LoVo (cell line): ENCODE data around the gene KREMEN2.

Source experiments
- DNase-seq: peaks from one replicate; pipeline ENCODE4 v3.0.0-alpha.2; 2016; ENCODE audit warnings: low spot score

The KREMEN2 gene

DNA sequence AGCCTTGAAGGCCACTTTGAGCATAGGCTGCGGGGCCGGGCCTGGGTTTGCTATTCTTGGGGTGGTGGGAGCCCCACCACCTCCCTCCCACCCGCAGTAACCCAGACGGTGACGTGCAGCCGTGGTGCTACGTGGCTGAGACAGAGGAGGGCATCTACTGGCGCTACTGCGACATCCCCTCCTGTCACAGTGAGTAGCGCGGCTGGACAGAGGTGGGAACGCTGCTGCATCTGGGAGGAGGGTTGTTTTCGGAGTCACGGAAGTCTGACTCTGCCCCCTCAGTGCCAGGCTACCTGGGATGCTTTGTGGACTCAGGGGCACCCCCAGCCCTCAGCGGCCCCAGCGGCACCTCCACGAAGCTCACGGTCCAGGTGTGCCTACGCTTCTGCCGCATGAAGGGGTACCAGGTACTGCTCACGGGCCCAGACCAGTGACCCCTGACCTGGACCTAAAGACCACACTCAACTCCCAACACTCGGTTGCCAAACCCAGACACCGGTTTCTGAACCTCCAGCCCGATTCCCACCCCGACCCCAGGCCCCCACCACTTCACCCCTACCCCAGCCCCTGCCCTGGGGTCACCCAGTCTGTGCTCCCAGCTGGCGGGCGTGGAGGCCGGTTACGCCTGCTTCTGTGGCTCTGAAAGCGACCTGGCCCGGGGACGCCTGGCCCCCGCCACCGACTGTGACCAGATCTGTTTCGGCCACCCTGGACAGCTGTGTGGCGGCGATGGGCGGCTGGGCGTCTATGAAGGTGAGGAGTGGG lies 2.1 kb downstream of the KREMEN2 start:
- DNase-seq: no peak

DNA sequence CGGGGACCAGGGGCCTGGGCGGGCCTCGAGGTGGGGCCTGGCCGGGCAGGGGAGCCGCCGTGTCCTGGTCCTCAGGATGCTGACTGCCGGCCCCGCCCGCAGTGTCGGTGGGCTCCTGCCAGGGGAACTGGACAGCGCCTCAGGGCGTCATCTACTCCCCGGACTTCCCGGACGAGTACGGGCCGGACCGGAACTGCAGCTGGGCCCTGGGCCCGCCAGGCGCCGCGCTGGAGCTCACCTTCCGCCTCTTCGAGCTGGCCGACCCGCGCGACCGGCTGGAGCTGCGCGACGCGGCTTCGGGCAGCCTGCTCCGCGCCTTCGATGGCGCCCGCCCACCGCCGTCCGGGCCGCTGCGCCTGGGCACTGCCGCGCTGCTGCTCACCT lies 2.7 kb downstream of the KREMEN2 start:
- DNase-seq: no peak

DNA sequence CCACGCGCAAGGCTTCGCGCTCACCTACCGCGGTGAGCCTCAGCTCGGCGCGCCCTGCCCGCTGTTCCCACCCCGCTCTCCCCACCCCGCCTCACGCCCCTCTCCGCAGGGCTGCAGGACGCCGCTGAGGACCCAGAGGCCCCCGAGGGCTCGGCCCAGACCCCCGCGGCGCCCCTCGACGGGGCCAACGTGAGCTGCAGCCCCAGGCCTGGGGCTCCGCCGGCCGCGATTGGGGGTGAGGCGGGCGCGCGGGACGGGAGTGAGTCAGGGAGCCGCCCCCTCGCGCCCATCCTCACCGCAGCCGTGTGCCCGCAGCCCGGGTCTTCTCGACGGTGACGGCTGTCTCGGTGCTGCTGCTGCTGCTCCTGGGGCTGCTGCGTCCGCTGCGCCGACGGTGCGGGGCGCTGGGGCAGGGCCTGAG lies 3.1 kb downstream of the KREMEN2 start:
- DNase-seq: no peak

DNA sequence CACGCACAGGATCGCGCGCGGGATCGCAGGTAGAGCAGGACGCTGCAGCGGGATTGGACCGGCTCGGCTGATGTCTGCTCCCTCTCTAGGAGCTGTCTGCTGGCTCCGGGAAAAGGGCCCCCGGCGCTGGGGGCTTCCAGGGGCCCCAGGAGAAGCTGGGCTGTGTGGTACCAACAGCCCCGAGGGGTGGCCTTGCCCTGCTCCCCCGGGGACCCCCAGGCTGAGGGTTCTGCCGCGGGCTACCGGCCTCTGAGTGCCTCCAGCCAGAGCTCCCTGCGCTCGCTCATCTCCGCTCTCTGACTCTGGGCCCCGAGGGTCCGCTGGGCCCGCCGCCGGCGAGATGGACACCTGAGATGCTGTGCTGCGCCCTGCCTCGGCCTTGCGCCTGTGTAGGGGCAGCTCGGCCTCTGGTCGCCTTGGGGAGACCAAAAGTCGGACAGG lies 3.7 kb downstream of the KREMEN2 start:
- no peak for DNase-seq

DNA sequence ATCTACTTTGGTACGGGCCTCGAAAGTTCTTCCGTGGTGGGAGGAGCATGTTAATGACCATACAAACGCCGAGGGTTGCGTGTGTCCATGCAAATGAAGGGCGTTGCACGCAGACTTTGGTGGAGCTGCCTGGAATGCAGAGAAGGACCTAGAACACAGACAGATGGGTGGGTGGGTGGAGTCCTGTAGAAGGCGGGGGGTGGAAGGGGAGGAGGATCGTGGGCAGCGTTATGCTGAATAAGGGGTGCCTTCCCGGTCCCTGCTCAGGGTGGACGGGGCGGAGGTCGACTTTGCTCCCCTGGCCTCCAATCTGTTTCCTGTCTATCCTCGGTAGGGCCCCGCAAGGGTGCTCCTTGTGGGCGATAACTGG lies 4.3 kb downstream of the KREMEN2 start:
- DNase-seq: no peak

DNA sequence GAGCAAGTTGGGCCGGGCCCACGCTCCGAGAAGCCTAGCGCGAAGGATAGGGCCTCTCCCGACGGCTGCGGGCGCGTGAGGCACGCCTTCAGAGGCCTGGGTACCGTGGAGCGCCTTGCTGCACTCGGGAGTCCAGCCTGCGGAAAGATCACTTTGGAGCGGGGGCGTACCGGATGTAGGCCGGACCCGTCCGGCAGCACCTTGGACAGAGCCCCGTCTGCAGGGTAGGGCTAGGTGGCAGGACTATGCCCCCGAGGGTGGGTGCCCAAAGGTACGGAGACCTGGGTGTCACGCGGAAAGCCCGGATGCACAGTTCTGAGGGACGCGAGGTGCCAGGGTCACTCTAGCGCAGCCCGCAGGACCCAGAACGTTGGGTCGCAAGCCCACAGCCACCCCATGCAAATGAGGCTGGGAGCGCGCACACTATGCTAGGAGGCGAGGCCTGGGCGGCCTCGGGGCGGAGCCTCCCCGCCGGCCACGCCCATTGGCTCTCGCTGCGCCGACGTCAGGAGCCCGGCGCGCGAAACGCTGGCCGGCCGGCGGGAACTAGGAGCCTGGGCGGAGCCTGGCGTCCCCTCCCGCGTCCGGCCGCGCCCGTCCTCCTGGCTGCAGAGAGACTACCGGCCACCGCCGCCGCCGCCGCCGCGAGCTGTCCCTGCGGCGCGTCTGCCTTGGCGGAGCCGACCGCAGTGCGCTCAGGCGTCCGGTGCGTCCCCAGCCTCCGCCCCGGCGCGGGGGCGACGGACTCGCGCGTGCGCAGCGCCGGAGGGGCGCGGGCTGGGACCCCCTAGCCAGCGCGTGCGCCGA lies 4.9 kb downstream of the KREMEN2 start, which contains the start of gene PAQR4:
Gene PAQR4 (plus strand): TSS at position 611 of the 807 bp plus-strand sequence. CDS start 327 bp downstream, outside the sequence.
- DNase-seq: peak; percentile 96

DNA sequence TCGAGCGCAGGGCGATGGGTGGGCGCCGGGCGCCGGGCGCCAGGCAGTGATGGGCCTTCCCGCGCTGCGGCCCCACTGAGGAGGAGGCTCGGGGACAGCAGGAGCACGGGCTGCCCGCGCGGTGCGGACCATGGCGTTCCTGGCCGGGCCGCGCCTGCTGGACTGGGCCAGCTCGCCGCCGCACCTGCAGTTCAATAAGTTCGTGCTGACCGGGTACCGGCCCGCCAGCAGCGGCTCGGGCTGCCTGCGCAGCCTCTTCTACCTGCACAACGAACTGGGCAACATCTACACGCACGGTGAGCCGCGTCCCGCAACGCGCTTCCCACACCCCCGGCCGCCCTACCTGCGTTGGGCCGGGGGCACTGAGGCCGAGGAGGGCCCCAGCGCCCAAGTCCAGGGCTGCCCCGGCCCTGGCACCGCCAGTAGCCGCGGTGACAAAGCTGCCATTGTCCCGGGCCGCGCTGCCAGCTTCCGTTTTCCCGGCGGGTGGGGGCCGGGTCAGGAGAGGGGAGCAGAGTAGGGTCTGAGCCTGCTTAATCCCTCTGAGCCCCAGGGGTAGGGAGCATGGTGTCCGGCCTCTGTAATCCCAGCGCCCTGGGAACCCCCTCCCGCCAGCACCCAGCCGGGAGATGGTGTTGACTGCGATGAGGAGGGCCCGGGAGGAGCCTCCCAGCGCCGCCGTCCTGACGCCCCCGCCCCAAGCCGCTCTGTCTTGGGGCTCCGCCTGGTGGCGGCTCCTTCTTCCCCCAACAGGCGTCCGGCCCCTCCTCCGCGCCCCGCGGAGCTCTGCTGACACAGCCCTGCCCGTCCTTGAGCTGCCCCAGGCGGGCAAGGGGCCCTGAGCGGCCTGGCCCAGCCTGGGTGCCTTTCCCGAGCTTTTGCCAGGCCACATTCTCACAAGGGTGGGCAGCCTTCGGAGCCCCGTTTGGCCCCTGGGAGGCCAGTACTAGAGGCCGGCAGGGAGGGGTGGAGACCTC lies 5.8 kb downstream of the KREMEN2 start:
- DNase-seq: peak; percentile 62

DNA sequence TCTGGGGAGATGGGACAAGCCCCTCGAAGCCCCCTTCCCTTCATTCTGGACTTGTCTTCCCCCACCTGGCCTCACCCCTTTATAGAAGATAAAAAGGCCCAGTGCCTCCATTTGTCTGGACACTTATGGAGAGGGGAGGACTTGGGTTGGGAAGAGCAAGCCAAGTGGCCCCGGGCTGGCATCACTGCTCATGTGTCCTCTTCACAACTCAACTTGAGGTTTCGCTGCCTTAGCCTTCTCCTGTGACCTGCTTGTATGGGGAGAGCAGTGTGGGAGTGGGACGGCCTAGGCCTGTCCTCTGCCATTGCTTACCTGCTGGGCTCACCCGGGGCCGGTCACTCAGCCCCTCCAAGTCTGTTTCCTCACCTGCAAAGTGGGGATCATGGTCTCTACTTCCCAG lies 6.5 kb downstream of the KREMEN2 start:
- DNase-seq: no peak

DNA sequence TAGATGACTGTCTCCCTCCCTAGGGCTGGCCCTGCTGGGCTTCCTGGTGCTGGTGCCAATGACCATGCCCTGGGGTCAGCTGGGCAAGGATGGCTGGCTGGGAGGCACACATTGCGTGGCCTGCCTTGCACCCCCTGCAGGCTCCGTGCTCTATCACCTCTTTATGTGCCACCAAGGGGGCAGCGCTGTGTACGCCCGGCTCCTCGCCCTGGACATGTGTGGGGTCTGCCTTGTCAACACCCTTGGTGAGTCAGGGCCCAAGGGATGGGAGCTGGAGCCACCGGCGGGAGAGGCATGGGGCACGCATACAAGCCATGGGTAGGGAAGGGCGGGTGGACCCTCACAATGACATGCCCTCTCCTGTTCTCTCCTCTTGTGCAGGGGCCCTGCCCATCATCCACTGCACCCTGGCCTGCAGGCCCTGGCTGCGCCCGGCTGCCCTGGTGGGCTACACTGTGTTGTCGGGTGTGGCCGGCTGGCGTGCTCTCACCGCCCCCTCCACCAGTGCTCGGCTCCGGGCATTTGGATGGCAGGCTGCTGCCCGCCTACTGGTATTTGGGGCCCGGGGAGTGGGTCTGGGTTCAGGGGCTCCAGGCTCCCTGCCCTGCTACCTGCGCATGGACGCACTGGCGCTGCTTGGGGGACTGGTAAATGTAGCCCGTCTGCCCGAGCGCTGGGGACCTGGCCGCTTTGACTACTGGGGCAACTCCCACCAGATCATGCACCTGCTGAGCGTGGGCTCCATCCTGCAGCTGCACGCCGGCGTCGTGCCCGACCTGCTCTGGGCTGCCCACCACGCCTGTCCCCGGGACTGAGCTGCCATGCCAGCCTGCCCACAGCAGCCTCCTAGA lies 7.3 kb downstream of the KREMEN2 start:
- DNase-seq: no peak

DNA sequence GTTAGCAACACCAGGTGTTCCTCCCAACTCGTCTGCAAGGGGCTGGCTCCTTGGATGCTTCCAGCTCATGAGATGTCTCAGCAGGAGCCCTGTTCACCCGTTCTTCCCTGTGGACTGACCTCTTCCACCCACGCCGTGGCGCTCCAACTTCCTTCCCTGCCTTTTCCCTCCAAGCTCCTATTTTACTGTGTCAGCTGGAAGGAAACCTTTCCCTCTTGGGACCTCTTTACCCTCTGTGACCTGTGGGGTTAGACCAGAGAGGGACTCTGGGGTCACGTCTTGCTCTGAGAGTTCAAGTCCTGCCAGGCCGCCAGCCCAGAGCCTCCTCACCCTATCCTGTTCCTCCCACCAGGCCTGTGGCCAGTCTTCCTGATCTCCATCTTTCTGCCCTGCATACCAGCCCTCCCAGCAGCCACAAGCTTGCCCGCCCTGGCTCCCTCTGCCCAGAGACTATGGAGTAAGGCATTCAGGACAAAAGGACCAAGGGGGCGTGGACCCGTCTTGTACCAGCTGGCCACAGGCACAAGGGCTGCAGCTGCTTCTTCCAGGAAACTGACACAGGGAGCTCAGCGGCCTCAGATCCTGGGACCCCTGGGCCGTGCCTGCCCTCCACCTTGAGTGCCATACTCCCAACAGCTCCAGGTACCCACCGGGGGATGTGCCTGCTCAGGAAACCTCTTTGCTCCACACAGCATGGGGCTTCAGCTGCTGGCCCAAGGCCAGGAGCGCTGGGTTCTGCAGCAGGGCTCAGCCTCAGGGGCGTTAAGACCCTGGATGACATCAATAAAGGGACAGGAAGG lies 8.1 kb downstream of the KREMEN2 start:
- DNase-seq: no peak

DNA sequence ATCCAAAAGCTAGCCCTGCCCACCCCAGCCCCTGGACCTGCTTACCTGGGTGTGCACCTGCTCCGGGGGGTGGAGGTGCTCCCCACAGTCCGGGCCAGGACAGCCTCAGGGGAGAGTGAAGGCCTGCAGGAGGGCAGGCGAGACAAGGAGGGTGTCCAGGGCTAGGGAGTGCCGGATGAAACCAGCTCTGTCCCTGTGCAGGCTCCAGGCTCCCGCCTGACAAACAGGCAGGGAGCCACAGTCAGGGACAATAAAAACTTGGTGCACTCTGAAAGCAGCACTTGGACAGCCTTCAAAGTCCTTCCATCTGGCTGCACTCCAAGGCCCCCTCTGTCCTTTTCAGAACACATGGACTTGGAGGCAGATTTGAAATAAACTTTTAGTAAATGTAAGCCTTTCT lies 9.0 kb downstream of the KREMEN2 start:
- DNase-seq: no peak

DNA sequence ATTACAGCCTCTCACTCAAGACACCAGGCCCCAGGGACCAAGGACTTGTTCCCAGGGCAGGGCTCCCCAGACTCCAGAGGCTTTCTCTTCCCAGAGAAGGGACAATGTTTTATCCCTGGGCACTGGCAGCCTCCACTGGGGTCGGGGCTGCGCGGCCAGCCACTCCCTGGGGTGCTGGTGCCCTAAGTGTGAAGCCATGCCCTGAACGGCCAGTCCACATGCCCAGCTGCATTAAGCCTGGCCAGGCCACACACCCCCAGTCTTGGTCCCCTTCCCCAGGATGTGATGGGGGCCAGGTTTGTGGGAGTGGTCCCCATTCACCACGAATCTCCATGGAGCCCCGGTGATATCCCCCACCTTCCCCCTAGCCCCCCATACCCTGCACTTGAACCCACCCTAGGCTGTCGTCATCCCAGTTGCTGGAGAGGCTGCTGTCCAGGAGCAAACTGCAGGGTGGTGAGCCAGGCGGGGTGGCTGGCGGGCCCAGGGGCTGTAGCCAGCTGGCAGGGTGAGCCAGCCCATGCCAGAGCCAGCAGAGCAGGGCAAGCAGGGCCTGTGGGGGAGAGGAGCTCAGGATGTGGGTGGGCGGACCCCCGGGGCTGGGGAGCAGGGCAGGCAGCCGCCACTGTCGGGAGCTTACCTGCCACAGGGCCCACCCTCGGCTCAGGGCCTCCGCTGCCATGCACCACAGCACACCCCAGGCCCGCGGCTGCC lies 9.7 kb downstream of the KREMEN2 start:
- no peak for DNase-seq

DNA sequence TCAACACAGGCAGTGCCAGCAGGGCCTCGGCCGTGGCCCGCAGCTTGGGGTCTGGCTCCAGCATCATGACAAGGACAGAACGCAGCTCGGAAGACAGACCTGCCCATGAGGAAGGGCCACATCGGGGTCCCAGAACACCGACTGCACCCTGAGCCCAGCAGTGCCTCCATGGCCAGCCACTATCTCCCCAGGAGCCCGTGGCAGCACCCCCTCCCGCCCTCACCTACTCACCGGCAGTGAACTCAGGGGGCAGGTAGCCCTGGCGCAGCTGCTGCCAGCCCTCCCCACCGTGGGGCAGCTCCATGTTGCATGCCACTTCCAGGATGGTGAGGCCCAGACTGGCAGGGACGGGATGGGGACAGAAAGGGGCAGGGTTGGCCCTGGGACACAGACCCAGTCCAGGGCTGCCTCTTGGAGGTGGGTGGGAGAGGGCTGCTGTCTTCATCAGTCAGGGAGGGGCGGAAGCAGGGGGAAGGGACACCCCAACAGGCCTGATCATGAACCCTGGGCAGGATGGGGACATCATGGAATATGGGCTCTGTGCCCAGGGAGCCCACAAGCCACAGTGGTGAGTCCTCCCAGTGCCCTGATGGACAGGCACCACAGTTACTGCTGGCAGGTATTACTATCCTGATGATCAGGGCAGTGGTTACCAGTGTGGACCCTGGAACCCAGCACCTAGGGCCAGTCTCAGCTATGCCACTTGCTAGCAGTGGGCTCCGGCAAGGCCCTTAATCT lies 10.4 kb downstream of the KREMEN2 start:
- DNase-seq: no peak

DNA sequence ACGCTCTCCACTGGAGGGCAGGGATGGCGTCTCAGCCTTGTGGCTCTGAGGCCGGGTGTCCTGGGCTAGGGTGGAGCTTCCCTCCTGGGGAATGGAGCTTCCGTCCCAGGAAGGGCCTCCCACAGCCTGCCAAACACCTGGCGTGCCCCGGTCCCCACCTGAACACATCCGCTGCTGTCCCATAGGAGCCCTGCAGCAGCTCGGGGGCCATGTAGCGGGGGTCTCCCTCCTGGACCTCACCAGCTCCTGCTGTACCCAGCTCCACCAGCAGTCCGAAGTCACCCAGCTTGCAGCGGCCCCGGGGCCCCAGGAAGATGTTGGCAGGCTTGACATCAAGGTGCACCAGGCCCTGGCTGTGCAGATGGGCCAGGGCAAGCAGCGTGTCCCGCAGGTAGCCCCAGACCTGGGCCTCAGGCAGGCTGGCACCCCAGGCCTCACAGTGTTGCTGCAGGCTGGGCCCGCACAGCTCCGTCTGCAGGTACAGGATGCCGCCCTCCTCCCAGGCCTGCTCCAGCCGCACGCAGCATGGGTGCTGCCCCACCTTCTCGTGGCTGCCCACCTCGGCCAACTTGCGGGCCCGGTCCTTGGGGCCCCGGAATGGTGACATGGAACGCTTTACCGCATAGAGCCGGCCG lies 11.2 kb downstream of the KREMEN2 start:
- no peak for DNase-seq

DNA sequence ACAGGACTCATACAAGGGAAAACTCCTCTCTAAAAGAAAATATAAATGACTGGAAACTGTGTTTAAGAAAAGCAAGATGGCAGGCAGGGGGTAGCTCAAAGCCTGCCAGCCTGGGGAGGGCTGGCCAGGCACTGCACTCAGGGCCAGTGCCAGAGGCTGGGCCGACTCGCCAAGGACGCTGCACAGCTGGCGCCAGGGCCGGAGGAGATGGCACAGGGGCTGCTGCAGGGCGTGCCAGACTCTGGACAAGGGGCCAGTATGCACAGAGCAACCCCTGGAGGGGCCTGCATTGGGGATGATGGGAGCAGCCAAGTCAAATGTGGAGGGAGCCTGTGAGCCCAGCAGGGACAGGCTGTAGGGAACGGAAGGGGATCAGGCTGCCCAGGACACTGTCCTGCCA lies 12.1 kb downstream of the KREMEN2 start:
- DNase-seq: no peak

DNA sequence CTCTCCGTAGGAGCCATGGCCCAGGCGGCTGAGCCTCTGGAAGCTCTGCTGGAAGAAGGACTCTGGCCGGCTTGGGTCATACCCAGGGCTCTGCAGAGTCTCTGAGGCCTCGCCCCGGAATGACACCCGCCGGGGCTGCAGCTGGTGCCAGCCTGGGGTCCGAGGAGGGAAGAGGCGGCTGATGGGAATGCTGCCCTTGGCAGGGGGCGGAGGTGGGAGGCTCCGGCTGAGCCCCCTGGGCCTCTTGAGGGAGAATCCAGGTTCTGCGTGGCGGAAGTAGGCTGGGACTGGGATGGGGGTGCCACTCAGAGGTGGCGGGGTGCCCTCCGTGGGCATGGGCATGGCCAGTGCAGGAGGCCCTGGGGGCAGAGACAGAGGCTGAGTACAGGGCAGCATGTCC lies 12.6 kb downstream of the KREMEN2 start:
- DNase-seq: no peak

DNA sequence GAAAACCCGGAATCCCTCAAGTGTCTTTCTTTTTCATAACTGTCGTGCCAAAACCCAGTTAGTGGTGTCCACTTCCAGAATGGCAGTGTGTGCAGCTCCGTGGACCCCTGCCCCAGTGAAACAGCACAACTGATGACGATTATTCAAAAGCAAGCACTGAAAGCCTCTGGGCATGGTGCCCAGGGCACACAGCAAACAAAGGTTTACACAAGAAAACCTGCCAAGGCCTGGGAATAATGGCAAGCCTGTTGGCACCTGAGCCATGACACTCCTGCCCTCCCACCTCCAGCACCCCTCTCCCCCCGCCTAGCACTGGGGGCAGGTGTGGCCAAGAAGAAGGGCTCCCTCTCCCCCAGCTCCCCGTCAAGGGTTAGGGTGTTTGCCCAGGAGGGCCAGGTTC lies 13.4 kb downstream of the KREMEN2 start:
- no peak for DNase-seq

DNA sequence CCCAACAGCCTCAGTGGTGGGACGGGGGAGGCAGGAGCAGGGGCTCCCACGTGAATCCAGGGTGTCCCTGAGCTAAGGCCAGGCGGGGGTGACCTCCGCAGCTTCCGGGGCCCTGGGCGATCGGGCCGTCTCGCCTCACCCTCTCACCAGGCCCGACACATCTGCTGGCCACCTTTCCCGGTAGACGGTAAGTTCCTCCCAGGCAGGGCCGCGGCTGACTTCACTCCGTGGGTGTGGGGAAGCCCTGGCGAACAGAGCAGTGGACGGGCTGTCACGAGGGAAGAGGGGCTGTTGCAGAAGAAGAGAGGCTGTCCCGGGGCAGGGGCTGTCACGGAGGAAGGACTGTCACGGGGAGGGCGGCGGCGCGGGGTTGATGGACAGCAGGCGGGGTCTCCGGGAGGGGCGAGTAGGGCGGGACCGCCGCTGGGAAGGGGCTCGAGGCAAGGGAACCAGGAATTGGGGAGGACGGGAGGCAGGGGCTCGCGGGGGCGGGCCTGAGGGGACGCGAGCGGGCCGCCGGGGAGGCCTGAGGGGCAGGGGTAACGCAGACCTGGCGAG lies 15.7 kb downstream of the KREMEN2 start:
- no peak for DNase-seq
